Panc1 (cell line): Measurements from ENCODE around the gene EMX2. TPM values are rescaled to one million over a fixed set of nuclear protein-coding genes. Genes with fewer than 3 reads are reported as not detected.

ENCODE experiments used
- ATAC-seq: fragments of 200-7000 bp; cut with Tn5 transposase; 2 replicates; pipeline ENCODE4 v1.9.1; 2020; ENCODE audit warnings: mild to moderate bottlenecking, moderate library complexity
- BruUV-seq: library from RNA; stranded (reverse); fragments of 400-500 nt; replicated peaks from 2 replicates; lab custom pipeline; 2021; lab: Mats Ljungman, UMichigan
- CTCF ChIA-PET: fragments of 300-600 bp; sonication (Branson Sonifier 250); formaldehyde crosslinking; loops from one replicate; lab custom pipeline; 2022; ENCODE audit warnings: antibody characterized with exemption; lab: Charles Lee
- POLR2A ChIA-PET: fragments of 300-600 bp; sonication (Branson Sonifier 250); formaldehyde crosslinking; loops from one replicate; lab custom pipeline; 2022; ENCODE audit warnings: antibody characterized with exemption; lab: Charles Lee
- DNase-seq: peaks from one replicate; pipeline ENCODE4 v3.0.0-alpha.2; 2010; ENCODE audit warnings: low read depth, low spot score
- H3K27ac ChIP-seq: 2 replicates; pipeline ENCODE4 v1.5.1; 2011; ENCODE audit warnings: mild to moderate bottlenecking, low read length, inconsistent platforms
- H3K27me3 ChIP-seq: fragments of 200-500 bp; sonication (Bioruptor generic); 2 replicates; pipeline ENCODE4 v1.6.0; 2014; ENCODE audit warnings: low read length, inconsistent platforms; ENCODE audit not compliant: control insufficient read depth, insufficient read depth
- H3K36me3 ChIP-seq: fragments of 200-500 bp; sonication (Bioruptor generic); 2 replicates; pipeline ENCODE4 v1.5.1; 2014; ENCODE audit warnings: inconsistent platforms, mild to moderate bottlenecking, low read length, moderate library complexity; ENCODE audit not compliant: control insufficient read depth, insufficient read depth
- H3K4me1 ChIP-seq: 2 replicates; pipeline ENCODE4 v1.5.1; 2011; ENCODE audit warnings: inconsistent platforms, mild to moderate bottlenecking, low read length, moderate library complexity; ENCODE audit not compliant: control insufficient read depth, insufficient read depth
- H3K4me3 ChIP-seq, 2 experiments: 2 replicates each; pipeline ENCODE4 v1.5.1; 2011 to 2012; ENCODE audit warnings: low read depth in 2 of 2, low read length in 2 of 2, mild to moderate bottlenecking in 2 of 2, inconsistent platforms in 1 of 2, moderate library complexity in 1 of 2
- H3K9me3 ChIP-seq: fragments of 200-500 bp; sonication (Bioruptor generic); 2 replicates; pipeline ENCODE4 v1.5.1; 2014; ENCODE audit warnings: low read depth, mild to moderate bottlenecking, inconsistent platforms, low read length, moderate library complexity; ENCODE audit not compliant: control insufficient read depth, insufficient read depth
- POLR2AphosphoS5 ChIP-seq: IDR thresholded peaks from 2 replicates; pipeline ENCODE4 v1.6.1; 2012; ENCODE audit warnings: mild to moderate bottlenecking, low read depth, low read length, moderate library complexity
- SIN3A ChIP-seq: IDR thresholded peaks from 2 replicates; pipeline ENCODE4 v1.6.1; 2012; ENCODE audit warnings: low read depth, mild to moderate bottlenecking, low read length, moderate library complexity, borderline replicate concordance; ENCODE audit not compliant: insufficient read depth
- TCF7L2 ChIP-seq: IDR thresholded peaks from 2 replicates; pipeline ENCODE4 v1.6.1; 2011; ENCODE audit warnings: mild to moderate bottlenecking, low read depth, low read length, inconsistent platforms
- in situ Hi-C: cut with HindIII; loops from 2 replicates; pipeline ENCODE4 v1.10.0; 2016; ENCODE audit warnings: low sequenced_read_pairs, low pct_unique_long_range_greater_than_20kb
- intact Hi-C: fragments of 100-400 bp; cut with micrococcal nuclease; formaldehyde crosslinking; loops from one replicate; pipeline ENCODE4 v1.10.0; 2022; ENCODE audit not compliant: unreplicated experiment
- total RNA-seq: library from RNA; stranded (reverse); gene quantifications from one replicate; pipeline ENCODE4 v1.2.1, GENCODE V29; 2021; ENCODE audit not compliant: unreplicated experiment
- TF ChIP-seq, protein P1 (sequence below), 2 experiments: IDR thresholded peaks; 2 replicates each; pipeline ENCODE4 v1.6.1; 2011 to 2012; ENCODE audit warnings: low read depth in 2 of 2, control low read depth in 1 of 2, low read length in 1 of 2, mild to moderate bottlenecking in 1 of 2, moderate library complexity in 1 of 2; ENCODE audit not compliant: insufficient read depth in 1 of 2
- TF ChIP-seq, protein P2 (sequence below): fragments of 450-650 bp; IDR thresholded peaks from 2 replicates; pipeline ENCODE4 v1.5.1; 2017; ENCODE audit warnings: mild to moderate bottlenecking

EMX2 gene
- total RNA-seq, 1 experiment from 2014 or later = not detected

DNA sequence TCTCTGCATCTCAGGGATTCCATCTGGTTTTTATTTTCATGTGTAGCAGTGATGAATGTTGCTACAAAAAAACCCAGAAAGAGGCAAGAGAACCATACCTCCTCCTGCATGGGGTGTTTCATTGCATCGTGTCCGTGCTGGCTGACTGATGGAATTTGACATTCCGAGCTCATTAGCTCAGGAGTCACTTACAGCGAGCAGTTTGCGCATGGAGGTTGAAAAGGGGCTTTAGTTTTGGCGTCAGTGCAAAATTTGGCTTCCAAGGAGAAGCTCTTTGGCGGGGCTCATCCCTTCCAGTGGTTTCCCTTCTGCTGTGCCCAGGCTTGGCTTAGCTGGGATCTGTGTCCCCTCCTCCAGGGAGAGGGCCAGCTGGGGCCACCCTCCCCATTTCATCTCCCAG, 25.8 kb downstream of the EMX2 start:
- DNase-seq = no peak
- Histone ChIP-seq H3K27ac (no peak overlapping the region), H3K9me3 (no peaks in the 10 kb centered on the region), H3K4me3 (no peak overlapping the region), H3K4me1 (no peaks in the 10 kb centered on the region), H3K27me3 (peaks cover 14% of the 10 kb centered on the region; the same call in 1 of the 2 replicates), H3K36me3 (no peaks in the 10 kb centered on the region)
- ATAC-seq = no peak
- no TSS peak for BruUV-seq
- TF ChIP-seq TCF7L2 = no peak
- no peak for TF ChIP-seq SIN3A
- TF ChIP-seq, protein P1, sequence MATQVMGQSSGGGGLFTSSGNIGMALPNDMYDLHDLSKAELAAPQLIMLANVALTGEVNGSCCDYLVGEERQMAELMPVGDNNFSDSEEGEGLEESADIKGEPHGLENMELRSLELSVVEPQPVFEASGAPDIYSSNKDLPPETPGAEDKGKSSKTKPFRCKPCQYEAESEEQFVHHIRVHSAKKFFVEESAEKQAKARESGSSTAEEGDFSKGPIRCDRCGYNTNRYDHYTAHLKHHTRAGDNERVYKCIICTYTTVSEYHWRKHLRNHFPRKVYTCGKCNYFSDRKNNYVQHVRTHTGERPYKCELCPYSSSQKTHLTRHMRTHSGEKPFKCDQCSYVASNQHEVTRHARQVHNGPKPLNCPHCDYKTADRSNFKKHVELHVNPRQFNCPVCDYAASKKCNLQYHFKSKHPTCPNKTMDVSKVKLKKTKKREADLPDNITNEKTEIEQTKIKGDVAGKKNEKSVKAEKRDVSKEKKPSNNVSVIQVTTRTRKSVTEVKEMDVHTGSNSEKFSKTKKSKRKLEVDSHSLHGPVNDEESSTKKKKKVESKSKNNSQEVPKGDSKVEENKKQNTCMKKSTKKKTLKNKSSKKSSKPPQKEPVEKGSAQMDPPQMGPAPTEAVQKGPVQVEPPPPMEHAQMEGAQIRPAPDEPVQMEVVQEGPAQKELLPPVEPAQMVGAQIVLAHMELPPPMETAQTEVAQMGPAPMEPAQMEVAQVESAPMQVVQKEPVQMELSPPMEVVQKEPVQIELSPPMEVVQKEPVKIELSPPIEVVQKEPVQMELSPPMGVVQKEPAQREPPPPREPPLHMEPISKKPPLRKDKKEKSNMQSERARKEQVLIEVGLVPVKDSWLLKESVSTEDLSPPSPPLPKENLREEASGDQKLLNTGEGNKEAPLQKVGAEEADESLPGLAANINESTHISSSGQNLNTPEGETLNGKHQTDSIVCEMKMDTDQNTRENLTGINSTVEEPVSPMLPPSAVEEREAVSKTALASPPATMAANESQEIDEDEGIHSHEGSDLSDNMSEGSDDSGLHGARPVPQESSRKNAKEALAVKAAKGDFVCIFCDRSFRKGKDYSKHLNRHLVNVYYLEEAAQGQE (IDR thresholded peaks at IDR 0.05; ENCODE audit: insufficient read depth in 1 of 2, low read depth in 2 of 2, low read length in 1 of 2) = no peak
- CTCF ChIA-PET = no interaction called here
- POLR2A ChIA-PET = no interaction called here
- intact Hi-C loops = no loop called here
- in situ Hi-C loops = no loop called here

DNA sequence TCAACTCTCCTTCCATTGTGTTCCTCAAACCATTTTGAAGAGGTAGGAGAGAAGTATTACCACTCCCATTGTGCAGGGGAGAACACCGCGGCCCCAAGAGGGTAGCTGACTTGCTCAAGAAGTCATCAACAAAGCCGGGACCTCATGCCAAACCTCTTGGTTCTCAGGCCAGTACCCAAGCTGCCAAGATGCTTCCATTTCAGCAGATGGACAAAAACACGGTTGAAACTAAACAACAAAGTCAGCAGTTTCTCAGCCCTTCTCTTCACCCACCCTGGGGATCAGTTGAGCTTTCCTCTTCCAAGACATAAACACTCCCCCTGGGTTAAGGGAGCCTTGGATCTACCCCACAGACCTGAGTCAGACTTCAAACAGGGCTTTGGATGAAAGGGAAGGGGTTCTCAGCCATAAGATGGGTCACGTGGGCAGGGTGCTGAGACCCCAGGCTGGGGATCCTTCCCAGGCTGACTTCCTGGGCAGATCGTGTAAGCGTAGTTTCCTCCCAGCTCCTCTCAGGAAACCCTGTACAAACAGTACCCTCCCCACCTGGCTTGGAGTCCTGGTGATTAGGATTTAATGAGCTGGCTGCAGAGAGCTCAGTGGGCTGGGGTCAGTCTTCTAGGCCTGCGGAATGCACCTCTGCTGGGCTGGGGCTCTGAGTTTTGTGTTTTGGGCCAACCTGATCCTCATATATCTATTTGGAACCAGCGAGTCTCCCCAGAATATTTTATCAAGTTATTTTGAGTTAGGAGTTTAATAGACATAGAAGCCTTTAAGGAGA, 27.3 kb downstream of the EMX2 start:
- intact Hi-C loops (no loop called here), in situ Hi-C loops (no loop called here)
- no TSS peak for BruUV-seq
- Histone ChIP-seq H3K4me1 (no peaks in the 10 kb centered on the region), H3K9me3 (no peaks in the 10 kb centered on the region), H3K27ac (no peak overlapping the region), H3K36me3 (no peaks in the 10 kb centered on the region), H3K4me3 (no peak overlapping the region), H3K27me3 (peaks cover 12% of the 10 kb centered on the region; the same call in 1 of the 2 replicates)
- ChIA-PET POLR2A (no interaction called here), CTCF (no interaction called here)
- no peak for DNase-seq
- no peak for TF ChIP-seq SIN3A
- ATAC-seq = no peak

DNA sequence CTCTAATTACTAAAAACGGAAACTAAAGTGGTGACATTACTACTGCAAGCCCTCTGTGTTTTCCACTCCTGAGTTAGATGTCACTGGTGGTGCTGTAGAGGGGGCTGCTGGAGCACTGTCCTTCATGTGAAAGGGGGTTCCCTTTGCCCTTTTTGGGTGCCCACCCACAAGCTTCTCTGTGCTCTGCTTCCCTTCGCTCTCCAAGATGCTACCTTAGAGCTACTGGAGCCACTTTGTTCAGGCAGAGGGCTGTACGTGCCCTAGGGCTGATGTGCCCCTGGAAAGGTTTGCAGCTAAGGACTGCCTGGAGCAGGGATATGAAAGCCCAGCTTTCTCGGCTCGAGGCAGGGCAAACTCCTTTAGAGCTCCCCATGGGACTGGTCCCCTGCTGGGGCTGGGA, 28.3 kb downstream of the EMX2 start:
- Histone ChIP-seq H3K36me3 (no peaks in the 10 kb centered on the region), H3K9me3 (no peaks in the 10 kb centered on the region), H3K27me3 (peaks cover 14% of the 10 kb centered on the region; the same call in 1 of the 2 replicates), H3K27ac (no peak overlapping the region), H3K4me3 (no peak overlapping the region), H3K4me1 (no peaks in the 10 kb centered on the region)
- intact Hi-C loops = no loop called here
- TF ChIP-seq POLR2AphosphoS5 = no peak
- TF ChIP-seq, protein P1 (IDR thresholded peaks at IDR 0.05; ENCODE audit: insufficient read depth in 1 of 2, low read depth in 2 of 2, low read length in 1 of 2) = no peak
- TF ChIP-seq, protein P2, sequence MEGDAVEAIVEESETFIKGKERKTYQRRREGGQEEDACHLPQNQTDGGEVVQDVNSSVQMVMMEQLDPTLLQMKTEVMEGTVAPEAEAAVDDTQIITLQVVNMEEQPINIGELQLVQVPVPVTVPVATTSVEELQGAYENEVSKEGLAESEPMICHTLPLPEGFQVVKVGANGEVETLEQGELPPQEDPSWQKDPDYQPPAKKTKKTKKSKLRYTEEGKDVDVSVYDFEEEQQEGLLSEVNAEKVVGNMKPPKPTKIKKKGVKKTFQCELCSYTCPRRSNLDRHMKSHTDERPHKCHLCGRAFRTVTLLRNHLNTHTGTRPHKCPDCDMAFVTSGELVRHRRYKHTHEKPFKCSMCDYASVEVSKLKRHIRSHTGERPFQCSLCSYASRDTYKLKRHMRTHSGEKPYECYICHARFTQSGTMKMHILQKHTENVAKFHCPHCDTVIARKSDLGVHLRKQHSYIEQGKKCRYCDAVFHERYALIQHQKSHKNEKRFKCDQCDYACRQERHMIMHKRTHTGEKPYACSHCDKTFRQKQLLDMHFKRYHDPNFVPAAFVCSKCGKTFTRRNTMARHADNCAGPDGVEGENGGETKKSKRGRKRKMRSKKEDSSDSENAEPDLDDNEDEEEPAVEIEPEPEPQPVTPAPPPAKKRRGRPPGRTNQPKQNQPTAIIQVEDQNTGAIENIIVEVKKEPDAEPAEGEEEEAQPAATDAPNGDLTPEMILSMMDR = no peak
- no peak for TF ChIP-seq TCF7L2
- no peak for TF ChIP-seq SIN3A
- no TSS peak for BruUV-seq
- ChIA-PET CTCF (no interaction called here), POLR2A (no interaction called here)
- ATAC-seq = no peak
- in situ Hi-C loops = no loop called here
- no peak for DNase-seq
